Kidney epithelial cell (primary cell): ENCODE data around the gene RBM44. TPM values are rescaled to one million over a fixed set of nuclear protein-coding genes. Genes with fewer than 3 reads are reported as not detected.

Experiments used
- DNase-seq: peaks from one replicate; pipeline ENCODE4 v3.0.0-alpha.2; 2010; ENCODE audit warnings: low read depth
- H3K27me3 ChIP-seq: 2 replicates; pipeline ENCODE4 v1.6.0; 2011; ENCODE audit warnings: low read length; ENCODE audit not compliant: control insufficient read depth, insufficient read depth
- H3K36me3 ChIP-seq: 2 replicates; pipeline ENCODE4 v1.5.1; 2011; ENCODE audit warnings: low read length; ENCODE audit not compliant: control insufficient read depth, insufficient read depth
- H3K4me3 ChIP-seq: 2 replicates; pipeline ENCODE4 v1.5.1; 2011; ENCODE audit warnings: low read depth, mild to moderate bottlenecking, control low read depth, low read length
- CTCF ChIP-seq: IDR thresholded peaks from 2 replicates; pipeline ENCODE4 v1.5.1; 2011; ENCODE audit warnings: mild to moderate bottlenecking, moderate library complexity, low read length, control low read depth, inconsistent platforms; ENCODE audit not compliant: insufficient read depth, poor library complexity, severe bottlenecking
- total RNA-seq: library from RNA; depleted of rRNA; stranded (reverse); fragments of >200 nt; gene quantifications from 2 replicates; pipeline ENCODE4 v1.2.3, GENCODE V29; 2015

The RBM44 gene
- total RNA-seq, 1 donor from 2014 or later: 0.50 TPM

DNA sequence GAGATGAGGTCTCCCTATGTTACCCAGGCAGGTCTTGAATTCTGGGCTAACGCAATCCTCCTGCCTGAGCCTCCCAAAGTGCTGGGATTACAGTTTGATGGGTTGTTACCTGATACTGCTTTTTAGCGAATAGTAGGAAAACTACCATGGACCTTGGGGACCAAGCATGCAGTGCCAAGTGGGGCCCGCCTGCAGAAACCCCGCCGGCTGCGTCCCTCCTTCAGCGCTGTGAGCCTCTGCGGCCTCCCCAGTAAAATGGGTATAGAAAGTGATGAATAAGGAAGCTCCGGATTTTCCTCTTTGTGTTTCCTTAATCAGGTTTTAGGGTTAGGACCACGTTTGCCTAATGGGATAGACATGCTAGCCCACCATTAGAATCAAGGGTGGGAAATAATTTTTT lies 91.2 kb downstream of the RBM44 start:
- Histone ChIP-seq H3K36me3 (no peaks in the 10 kb centered on the region), H3K27me3 (no peaks in the 10 kb centered on the region), H3K4me3 (no peak overlapping the region)
- no peak for DNase-seq
- no peak for TF ChIP-seq CTCF

Other genes with a start within 250 kb of the RBM44 start
- gene PRLH, start 232.2 kb upstream of the RBM44 start, total RNA-seq: not detected in 2 replicates
- 10.7 and 12.1 TPM in 2 replicates for gene RAB17, start 208.0 kb upstream of the RBM44 start, total RNA-seq
- 89.0 and 97.5 TPM in 2 replicates for gene LRRFIP1, start 171.2 kb upstream of the RBM44 start, total RNA-seq
- 3.1 and 4.4 TPM in 2 replicates for gene RAMP1, start 60.8 kb downstream of the RBM44 start, total RNA-seq
- 62.3 and 116 TPM in 2 replicates for gene UBE2F, start 168.2 kb downstream of the RBM44 start, total RNA-seq